Measurements from ENCODE around the gene PSMC3IP.
"Not testable (repeated sequence)": the region's sequence is repeated elsewhere in the genome, so short reads cannot be mapped to it uniquely, and the experiment has no call there.

PSMC3IP gene

GRCh38 chr17:42559075-42559474 lies 18.5 kb downstream of the PSMC3IP start:
- DNase-seq: no peak

- DNase-seq: not testable (repeated sequence)
Measured at GRCh38 chr17:42555961-42556617, 21.4 kb downstream of the PSMC3IP start.

GRCh38 chr17:42555122-42555622 lies 22.4 kb downstream of the PSMC3IP start:
- no peak for DNase-seq

GRCh38 chr17:42554250-42555121 lies 23.0 kb downstream of the PSMC3IP start:
- peak; percentile 91 for DNase-seq

- no peak for DNase-seq
Measured at GRCh38 chr17:42553866-42554249, 23.7 kb downstream of the PSMC3IP start.

GRCh38 chr17:42553161-42553818 lies 24.2 kb downstream of the PSMC3IP start:
- DNase-seq: no peak

- DNase-seq: not testable (repeated sequence)
Measured at GRCh38 chr17:42552736-42553135, 24.8 kb downstream of the PSMC3IP start, which contains the start of gene HSD17B1. HSD17B1 (plus strand) TSS chr17:42552923; CDS start chr17:42552934, 11 bp downstream.

GRCh38 chr17:42548993-42549755 lies 28.4 kb downstream of the PSMC3IP start:
- no peak for DNase-seq

- peak; percentile 87 for DNase-seq
Measured at GRCh38 chr17:42548070-42548837, 29.3 kb downstream of the PSMC3IP start.

- no peak for DNase-seq
Measured at GRCh38 chr17:42547698-42548069, 29.8 kb downstream of the PSMC3IP start.

GRCh38 chr17:42547001-42547461 lies 30.5 kb downstream of the PSMC3IP start:
- no peak for DNase-seq

GRCh38 chr17:42545755-42546505 lies 31.6 kb downstream of the PSMC3IP start:
- not testable (repeated sequence) for DNase-seq

- DNase-seq: no peak
Measured at GRCh38 chr17:42544874-42545283, 32.6 kb downstream of the PSMC3IP start.

GRCh38 chr17:42543190-42544079 lies 34.1 kb downstream of the PSMC3IP start:
- no peak for DNase-seq

GRCh38 chr17:42541041-42541833 lies 36.3 kb downstream of the PSMC3IP start:
- DNase-seq: no peak

GRCh38 chr17:42540558-42540957 lies 37.0 kb downstream of the PSMC3IP start:
- DNase-seq: not testable (repeated sequence)

GRCh38 chr17:42538482-42538881 lies 39.0 kb downstream of the PSMC3IP start:
- DNase-seq: no peak

- no peak for DNase-seq
Measured at GRCh38 chr17:42537826-42538451, 39.6 kb downstream of the PSMC3IP start.

All from activated CD8-positive, alpha-beta memory T cell treated with anti-CD3 and anti-CD28 coated beads, Interleukin-2, amount 50 U/mL, for 48 hours (primary cell).